HepG2 (cell line): ENCODE measurements around the gene TKTL1. TPM values are rescaled to one million over a fixed set of nuclear protein-coding genes. Genes with fewer than 3 reads are reported as not detected.

Experiments
- AKAP8 ChIP-seq: sonication (generic); formaldehyde crosslinking; IDR thresholded peaks from 2 replicates; pipeline ENCODE4 v1.5.1; 2020; ENCODE audit warnings: mild to moderate bottlenecking, missing genetic modification reagents
- ARNT2 ChIP-seq: sonication (generic); formaldehyde crosslinking; IDR thresholded peaks from 2 replicates; pipeline ENCODE4 v1.8.0; 2022; ENCODE audit warnings: mild to moderate bottlenecking, low read depth, missing genetic modification reagents, moderate library complexity
- CC2D1A ChIP-seq: sonication (generic); formaldehyde crosslinking; IDR thresholded peaks from 2 replicates; pipeline ENCODE4 v1.8.1; 2023; ENCODE audit warnings: mild to moderate bottlenecking, missing genetic modification reagents
- CTCF ChIP-seq: sonication (generic); formaldehyde crosslinking; IDR thresholded peaks from 2 replicates; pipeline ENCODE4 v1.5.0; 2020; ENCODE audit warnings: mild to moderate bottlenecking, missing genetic modification reagents, moderate library complexity
- GABPB1 ChIP-seq: IDR thresholded peaks from 2 replicates; pipeline ENCODE4 v1.6.1; 2016; ENCODE audit warnings: mild to moderate bottlenecking, missing genetic modification reagents, moderate library complexity, missing compliant biosample characterization
- GPN1 ChIP-seq: sonication (generic); formaldehyde crosslinking; IDR thresholded peaks from 2 replicates; pipeline ENCODE4 v1.5.1; 2020; ENCODE audit warnings: missing genetic modification reagents, borderline replicate concordance
- HMGXB4 ChIP-seq, 2 experiments: sonication (generic) in 1 of 2; formaldehyde crosslinking in 1 of 2; IDR thresholded peaks; 2 replicates each; pipeline versions ENCODE4 v1.4.0 to v1.6.1; 2018 to 2020; ENCODE audit warnings: missing genetic modification reagents in 2 of 2, borderline replicate concordance in 1 of 2, low read depth in 1 of 2, mild to moderate bottlenecking in 1 of 2, missing biosample characterization in 1 of 2
- HOXA5 ChIP-seq: sonication (generic); formaldehyde crosslinking; IDR thresholded peaks from 2 replicates; pipeline ENCODE4 v1.4.0; 2020; ENCODE audit warnings: missing genetic modification reagents
- JUNB ChIP-seq: sonication (generic); formaldehyde crosslinking; IDR thresholded peaks from 2 replicates; pipeline ENCODE4 v1.8.0; 2022; ENCODE audit warnings: missing genetic modification reagents, mild to moderate bottlenecking, borderline replicate concordance
- KDM2A ChIP-seq: sonication (generic); formaldehyde crosslinking; IDR thresholded peaks from 2 replicates; pipeline ENCODE4 v1.4.0; 2020; ENCODE audit warnings: low read depth, missing genetic modification reagents, borderline replicate concordance
- NBN ChIP-seq: fragments of 450-650 bp; conservative IDR thresholded peaks from 2 replicates; pipeline ENCODE4 v1.6.1; 2017
- NCOA1 ChIP-seq: sonication (generic); formaldehyde crosslinking; IDR thresholded peaks from 2 replicates; pipeline ENCODE4 v1.9.0; 2021; ENCODE audit warnings: missing genetic modification reagents
- PHF8 ChIP-seq: sonication (generic); formaldehyde crosslinking; IDR thresholded peaks from 2 replicates; pipeline ENCODE4 v1.5.0; 2020; ENCODE audit warnings: missing genetic modification reagents
- SKI ChIP-seq: fragments of 450-650 bp; IDR thresholded peaks from one replicate; pipeline ENCODE4 v1.6.1; 2018; ENCODE audit warnings: mild to moderate bottlenecking; ENCODE audit not compliant: partially characterized antibody
- TFDP1 ChIP-seq: IDR thresholded peaks from 2 replicates; pipeline ENCODE4 v1.6.1; 2016; ENCODE audit warnings: missing compliant biosample characterization, missing genetic modification reagents, borderline replicate concordance
- YY1 ChIP-seq: IDR thresholded peaks from 2 replicates; pipeline ENCODE4 v1.6.1; 2011; ENCODE audit warnings: low read length, low read depth, moderate library complexity, mild to moderate bottlenecking; ENCODE audit not compliant: insufficient read depth, insufficient replicate concordance
- ZBTB1 ChIP-seq: sonication (generic); formaldehyde crosslinking; IDR thresholded peaks from 2 replicates; pipeline ENCODE4 v1.4.0; 2020; ENCODE audit warnings: missing genetic modification reagents, borderline replicate concordance
- ZBTB14 ChIP-seq: sonication (generic); formaldehyde crosslinking; IDR thresholded peaks from 2 replicates; pipeline ENCODE4 v1.4.0; 2020; ENCODE audit warnings: missing genetic modification reagents
- ZKSCAN1 ChIP-seq: fragments of 150-350 bp; IDR thresholded peaks from 2 replicates; pipeline ENCODE4 v1.6.1; 2014; ENCODE audit warnings: low read length
- ZNF251 ChIP-seq: sonication (generic); formaldehyde crosslinking; IDR thresholded peaks from 2 replicates; pipeline ENCODE4 v1.9.0; 2021; ENCODE audit warnings: mild to moderate bottlenecking, missing genetic modification reagents
- ZNF383 ChIP-seq: sonication (generic); formaldehyde crosslinking; IDR thresholded peaks from 2 replicates; pipeline ENCODE4 v1.4.0; 2020; ENCODE audit warnings: missing genetic modification reagents, mild to moderate bottlenecking, borderline replicate concordance
- ZNF547 ChIP-seq: sonication (generic); formaldehyde crosslinking; IDR thresholded peaks from 2 replicates; pipeline ENCODE4 v1.5.1; 2020; ENCODE audit warnings: mild to moderate bottlenecking, missing genetic modification reagents
- ZNF615 ChIP-seq: sonication (generic); formaldehyde crosslinking; IDR thresholded peaks from 2 replicates; pipeline ENCODE4 v1.5.0; 2020; ENCODE audit warnings: mild to moderate bottlenecking, missing genetic modification reagents, borderline replicate concordance
- ZNF720 ChIP-seq: sonication (generic); formaldehyde crosslinking; IDR thresholded peaks from 2 replicates; pipeline ENCODE4 v1.4.0; 2020; ENCODE audit warnings: missing genetic modification reagents
- ZNF776 ChIP-seq: sonication (generic); formaldehyde crosslinking; IDR thresholded peaks from 2 replicates; pipeline ENCODE4 v1.4.0; 2020; ENCODE audit warnings: mild to moderate bottlenecking, missing genetic modification reagents
- polyA plus RNA-seq, 8 experiments: library from polyadenylated mRNA; depleted of rRNA in 3 of 8; stranded (reverse) in 7 of 8; unstranded in 1 of 8; fragments of >200 nt; fragmentation: Illumina TruSeq in 4 of 8; extraction: Trizol in 4 of 8; gene quantifications; 2 replicates each; pipeline versions ENCODE4 v1.2.1 to v1.2.3, GENCODE V29; 2011 to 2016; ENCODE audit warnings: low read depth in 4 of 8, missing spikeins in 1 of 8, mixed read lengths in 1 of 8; ENCODE audit not compliant: insufficient read depth in 1 of 8
- total RNA-seq, 5 experiments: library from RNA; depleted of rRNA; stranded (reverse); fragments of >200 nt; fragmentation: Illumina TruSeq; extraction: Trizol; gene quantifications; 2 replicates each; pipeline ENCODE4 v1.2.3, GENCODE V29; 2016; ENCODE audit warnings: low read depth in 1 of 5

TKTL1 gene
- total and polyA plus RNA-seq, 2 of the 13 experiments (the other 11 are each of a cell fraction or from before 2014, with no cell fraction given) = not detected

- peak; percentile 64 for TF ChIP-seq ZBTB14 (CRISPR knock-in tag)
- TF ChIP-seq ZNF615 (CRISPR knock-in tag) = no peak
- TF ChIP-seq ZKSCAN1 = no peak
- no peak for TF ChIP-seq NCOA1
- peak; percentile 32; the same call in 1 of the 2 replicates for TF ChIP-seq ARNT2 (CRISPR knock-in tag)
- no peak for TF ChIP-seq ZBTB1
- TF ChIP-seq PHF8 (CRISPR knock-in tag) = 0 out of 2 replicates have a peak, but pooled peaks have one; percentile 20
- 0 out of 2 replicates have a peak, but pooled peaks have one; percentile 48 for TF ChIP-seq GABPB1 (CRISPR knock-in tag)
- TF ChIP-seq JUNB = no peak
- no peak for TF ChIP-seq AKAP8 (CRISPR knock-in tag)
- TF ChIP-seq GPN1 (CRISPR knock-in tag) = no peak
- TF ChIP-seq ZNF776 (CRISPR knock-in tag) = 0 out of 2 replicates have a peak, but pooled peaks have one; percentile 23
- no peak for TF ChIP-seq SKI
- no peak for TF ChIP-seq ZNF547 (CRISPR knock-in tag)
- TF ChIP-seq NBN = no peak
- TF ChIP-seq HOXA5 (CRISPR knock-in tag) = no peak
- TF ChIP-seq ZNF251 = no peak
- TF ChIP-seq ZNF720 (CRISPR knock-in tag) = no peak
- TF ChIP-seq HMGXB4 (CRISPR knock-in tag; IDR thresholded peaks at IDR 0.05; ENCODE audit: borderline replicate concordance in 1 of 2, low read depth in 1 of 2) = no peak; a peak in 2 of 4 replicates
- TF ChIP-seq CTCF (CRISPR knock-in tag) = peak; percentile 68
- TF ChIP-seq ZNF383 (CRISPR knock-in tag) = no peak
- TF ChIP-seq CC2D1A (CRISPR knock-in tag) = no peak
- TF ChIP-seq TFDP1 (CRISPR knock-in tag) = peak; percentile 78; the same call in 1 of the 2 replicates
- TF ChIP-seq YY1 = peak; percentile 27
- TF ChIP-seq KDM2A = peak; percentile 37; the same call in 1 of the 2 replicates
These were observed 78.9 kb downstream of the TKTL1 start, which contains the start of gene FLNA (continued) for GRCh38 chrX:154374313-154375155.
